GM15510 (cell line): ENCODE measurements around the gene ASB8.

Experiments
- POLR2A ChIP-seq: IDR thresholded peaks from 3 replicates; pipeline ENCODE4 v1.6.1; 2011; ENCODE audit warnings: borderline replicate concordance; ENCODE audit not compliant: insufficient read length; ENCODE audit errors: extremely low read depth

ASB8 gene

DNA sequence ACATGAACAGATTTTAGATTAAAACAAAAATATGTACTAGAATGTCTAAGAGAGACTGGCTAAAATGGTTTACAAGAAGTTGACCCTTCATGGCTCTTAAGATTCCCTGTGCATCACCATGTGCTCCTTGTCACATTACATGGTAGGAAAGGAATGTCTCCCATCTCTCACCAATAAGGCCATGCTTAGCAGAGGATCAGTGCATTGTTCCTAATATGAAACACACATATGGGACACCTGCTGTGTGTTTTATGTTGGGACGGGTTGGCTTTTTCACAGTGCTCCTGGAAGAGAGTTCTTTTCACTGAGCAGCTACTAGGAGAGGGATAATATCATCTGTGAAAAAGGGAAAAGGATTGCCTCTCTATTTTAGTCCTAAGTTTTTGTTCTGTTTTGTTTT is 28.5 kb downstream of the ASB8 start:
- TF ChIP-seq POLR2A = no peak

- TF ChIP-seq POLR2A = no peak
Measured at GRCh38 chr12:48126953-48127630, 30.2 kb downstream of the ASB8 start.

DNA sequence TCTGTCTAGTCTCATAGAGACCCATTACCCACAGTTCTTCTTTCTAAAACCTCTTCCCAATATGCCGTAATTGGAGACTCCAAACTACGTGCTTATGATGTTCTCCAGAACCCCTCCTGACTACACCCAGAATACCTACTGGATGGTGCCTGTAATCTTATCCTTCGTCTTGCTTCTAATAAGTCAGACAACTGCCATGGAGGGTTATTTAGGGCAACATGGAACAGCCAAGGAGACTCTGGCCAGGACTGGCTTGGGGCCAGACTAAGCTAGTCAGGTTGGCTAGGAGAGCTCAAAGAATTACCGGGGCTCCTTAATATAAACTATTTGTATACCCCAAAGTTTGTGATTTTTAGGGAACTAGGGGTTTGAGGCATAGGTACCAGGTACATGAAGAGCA is 31.3 kb downstream of the ASB8 start:
- no peak for TF ChIP-seq POLR2A

- TF ChIP-seq POLR2A = no peak
Measured at GRCh38 chr12:48123169-48123568, 34.1 kb downstream of the ASB8 start.

- no peak for TF ChIP-seq POLR2A
Measured at GRCh38 chr12:48122065-48122834, 35.1 kb downstream of the ASB8 start.

DNA sequence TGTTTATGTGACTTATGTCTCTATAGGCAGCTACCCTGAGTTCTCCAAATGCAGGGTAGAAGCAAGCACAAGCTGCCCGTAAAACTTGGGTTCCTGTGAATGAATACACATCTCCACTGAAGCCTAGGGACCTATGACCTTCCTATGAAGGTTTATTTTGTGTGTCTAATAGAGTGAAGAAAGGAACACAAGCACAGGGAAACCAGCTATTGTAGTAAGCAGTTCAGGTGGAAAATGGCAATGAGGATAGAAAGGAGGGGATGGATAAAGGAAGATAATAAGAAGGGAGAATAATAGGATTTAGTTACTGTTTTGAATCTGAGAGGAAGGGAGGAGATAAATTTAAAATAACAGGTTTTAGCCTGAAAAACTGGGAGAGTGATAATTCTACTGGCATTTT is 35.8 kb downstream of the ASB8 start:
- no peak for TF ChIP-seq POLR2A

GRCh38 chr12:48119834-48120195 is 37.5 kb downstream of the ASB8 start:
- TF ChIP-seq POLR2A = no peak

DNA sequence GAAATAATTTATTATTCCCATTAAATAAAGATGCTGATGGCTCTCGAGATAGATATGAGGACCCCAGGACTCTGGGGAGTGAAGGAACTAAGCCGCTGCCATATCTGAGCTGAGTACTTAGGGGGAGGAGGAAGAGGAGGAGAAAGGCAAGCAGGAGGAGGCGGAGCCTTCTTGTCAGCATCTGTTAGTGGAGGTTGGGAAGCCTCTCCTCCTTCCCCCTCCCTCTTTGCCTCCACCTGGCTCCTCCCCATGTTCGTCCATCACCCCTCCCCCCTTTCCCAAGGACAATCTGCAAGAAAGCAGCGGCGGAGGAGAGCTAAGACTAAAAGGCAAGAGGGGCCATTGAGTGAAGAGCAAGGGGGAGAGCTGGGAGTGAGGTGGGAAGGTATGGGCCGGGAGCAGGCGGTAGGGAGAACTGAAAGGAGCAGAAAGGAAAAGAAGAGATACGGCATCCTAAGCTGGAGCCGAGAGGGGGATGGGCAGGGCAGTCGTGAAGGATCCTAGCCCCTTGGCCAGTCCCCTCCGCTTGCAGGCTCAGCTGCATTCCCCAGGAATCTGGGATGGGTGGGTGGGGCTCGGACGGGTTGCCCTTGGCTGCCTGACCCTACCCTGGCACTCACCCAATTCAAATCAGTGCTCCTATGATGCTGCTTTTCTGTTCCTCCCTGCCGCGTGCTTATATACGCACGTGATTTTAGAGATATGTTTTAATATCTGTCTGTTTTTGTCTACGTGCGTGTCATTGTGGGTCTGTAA is 38.1 kb downstream of the ASB8 start, which contains the start of gene PFKM:
Gene PFKM (plus strand): TSS at position 287 of the 756 bp plus-strand sequence. CDS start 3,411 bp downstream, outside the sequence.
- TF ChIP-seq POLR2A = peak; percentile 54

DNA sequence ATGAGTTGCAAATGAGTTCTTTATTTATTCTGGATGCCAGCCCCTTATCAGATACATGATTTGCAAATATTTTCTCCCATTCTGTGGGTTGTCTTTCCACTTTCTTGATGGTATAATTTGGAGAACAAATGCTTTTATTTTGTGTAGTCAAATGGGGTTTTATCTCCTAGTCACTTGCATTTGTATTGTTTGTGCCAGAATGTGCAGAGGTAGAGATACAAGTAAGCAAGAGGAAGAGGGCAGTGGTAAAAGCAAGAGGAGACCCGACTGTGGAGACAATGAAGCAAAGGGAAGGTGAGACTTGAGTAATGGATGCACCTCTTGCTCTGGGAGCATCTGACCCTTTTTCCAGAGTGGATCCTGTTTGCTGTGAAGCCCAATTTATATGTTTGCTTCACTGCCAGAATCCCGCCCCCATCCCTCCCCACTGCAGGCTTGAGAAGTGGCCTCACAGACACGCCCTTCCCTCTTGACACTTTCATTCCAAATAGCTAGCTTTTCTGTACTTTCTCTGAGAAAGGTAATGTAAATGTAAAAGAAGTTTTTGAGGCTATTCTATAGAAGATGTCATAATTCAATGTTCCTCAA is 38.9 kb downstream of the ASB8 start:
- no peak for TF ChIP-seq POLR2A

DNA sequence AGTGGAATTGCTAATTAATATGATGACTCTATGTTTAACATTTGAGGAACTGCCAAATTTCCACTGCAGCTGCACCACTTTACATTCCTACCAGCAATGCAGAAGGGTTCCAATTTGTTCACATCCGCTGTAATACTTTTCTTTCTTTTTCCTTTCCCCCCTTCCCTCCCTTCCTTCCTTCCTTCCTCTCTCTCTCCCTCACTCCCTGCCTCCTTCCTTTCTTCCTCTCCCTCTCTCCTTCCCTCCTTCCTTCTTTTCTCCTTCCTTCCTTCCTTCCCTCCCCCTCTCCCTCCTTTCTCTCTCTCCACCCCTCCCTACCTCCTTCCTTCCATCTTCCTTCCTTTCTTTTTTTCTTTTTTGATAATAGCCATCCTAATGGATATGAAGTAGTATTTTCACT is 41.4 kb downstream of the ASB8 start:
- TF ChIP-seq POLR2A = no peak

GRCh38 chr12:48110691-48111311 is 46.5 kb downstream of the ASB8 start:
- no peak for TF ChIP-seq POLR2A

DNA sequence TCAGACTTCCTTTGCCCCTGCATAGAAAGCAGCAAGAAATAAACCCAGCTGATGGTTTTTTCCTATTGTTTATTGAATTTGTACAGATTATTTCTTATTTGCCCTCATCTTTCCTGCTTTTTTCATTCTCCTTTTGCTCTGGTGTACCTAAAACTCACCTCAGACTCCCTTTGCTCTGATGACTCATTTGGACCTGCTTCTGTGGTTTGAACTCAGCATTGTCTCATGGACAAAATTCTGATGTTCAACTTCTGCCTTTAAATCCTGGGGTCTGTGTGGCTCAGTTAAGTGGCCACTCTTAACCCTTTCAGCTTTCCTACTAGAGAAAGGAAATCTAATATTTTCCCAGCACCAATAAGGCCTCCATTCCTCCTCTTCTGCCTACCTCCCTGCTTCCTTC is 47.9 kb downstream of the ASB8 start:
- TF ChIP-seq POLR2A = no peak

GRCh38 chr12:48106681-48107613 is 50.4 kb downstream of the ASB8 start:
- TF ChIP-seq POLR2A = no peak
